WI38 (cell line): Measurements from ENCODE around the gene RBL1.

ENCODE experiments used
- H3K4me3 ChIP-seq: 2 replicates; pipeline ENCODE4 v1.5.1; 2011; ENCODE audit warnings: low read depth, mild to moderate bottlenecking, control low read depth, low read length
- TF ChIP-seq, protein P1 (sequence below): IDR thresholded peaks from 2 replicates; pipeline ENCODE4 v1.5.1; 2012; ENCODE audit warnings: low read depth, mild to moderate bottlenecking, control low read depth, low read length

Gene RBL1

DNA sequence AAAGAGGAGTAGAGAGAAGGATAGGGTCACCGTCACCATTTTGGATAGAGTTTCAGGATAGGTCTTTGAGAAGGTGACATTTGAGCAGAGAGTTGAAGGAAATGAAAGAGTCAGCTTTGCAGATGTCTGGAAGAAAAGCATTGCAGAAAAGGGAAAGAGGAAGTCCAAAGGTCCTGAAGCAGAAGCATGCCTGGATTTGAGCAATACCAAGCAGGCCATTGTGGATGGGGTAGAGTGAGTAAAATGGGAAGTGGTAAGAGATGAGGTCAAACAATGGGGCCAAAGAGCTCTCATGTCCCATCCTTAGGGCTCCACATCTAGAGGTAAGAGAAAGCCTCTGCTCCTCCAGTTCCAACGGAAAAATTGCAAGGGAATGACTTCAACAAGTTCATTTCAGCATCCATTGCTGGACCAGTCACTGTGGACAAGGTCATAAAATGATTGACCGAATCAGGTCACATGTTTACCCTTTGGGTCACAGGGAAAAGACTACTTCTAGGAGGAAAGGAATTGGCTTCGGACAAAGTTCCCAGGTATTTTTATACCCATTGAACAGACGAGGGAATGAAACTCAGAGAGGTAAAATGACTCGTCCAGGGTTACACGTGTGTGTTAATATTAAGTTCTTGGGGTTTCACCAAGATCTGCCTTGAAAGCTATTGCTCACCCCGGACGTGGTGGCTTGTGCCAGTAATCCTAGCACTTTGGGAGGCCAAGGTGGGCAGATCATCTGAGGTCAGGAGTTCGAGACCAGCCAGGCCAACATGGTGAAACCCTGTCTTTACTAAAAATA lies 137.7 kb downstream of the RBL1 start:
- H3K4me3 ChIP-seq = no peak overlapping the region
- TF ChIP-seq, protein P1, sequence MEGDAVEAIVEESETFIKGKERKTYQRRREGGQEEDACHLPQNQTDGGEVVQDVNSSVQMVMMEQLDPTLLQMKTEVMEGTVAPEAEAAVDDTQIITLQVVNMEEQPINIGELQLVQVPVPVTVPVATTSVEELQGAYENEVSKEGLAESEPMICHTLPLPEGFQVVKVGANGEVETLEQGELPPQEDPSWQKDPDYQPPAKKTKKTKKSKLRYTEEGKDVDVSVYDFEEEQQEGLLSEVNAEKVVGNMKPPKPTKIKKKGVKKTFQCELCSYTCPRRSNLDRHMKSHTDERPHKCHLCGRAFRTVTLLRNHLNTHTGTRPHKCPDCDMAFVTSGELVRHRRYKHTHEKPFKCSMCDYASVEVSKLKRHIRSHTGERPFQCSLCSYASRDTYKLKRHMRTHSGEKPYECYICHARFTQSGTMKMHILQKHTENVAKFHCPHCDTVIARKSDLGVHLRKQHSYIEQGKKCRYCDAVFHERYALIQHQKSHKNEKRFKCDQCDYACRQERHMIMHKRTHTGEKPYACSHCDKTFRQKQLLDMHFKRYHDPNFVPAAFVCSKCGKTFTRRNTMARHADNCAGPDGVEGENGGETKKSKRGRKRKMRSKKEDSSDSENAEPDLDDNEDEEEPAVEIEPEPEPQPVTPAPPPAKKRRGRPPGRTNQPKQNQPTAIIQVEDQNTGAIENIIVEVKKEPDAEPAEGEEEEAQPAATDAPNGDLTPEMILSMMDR = no peak

DNA sequence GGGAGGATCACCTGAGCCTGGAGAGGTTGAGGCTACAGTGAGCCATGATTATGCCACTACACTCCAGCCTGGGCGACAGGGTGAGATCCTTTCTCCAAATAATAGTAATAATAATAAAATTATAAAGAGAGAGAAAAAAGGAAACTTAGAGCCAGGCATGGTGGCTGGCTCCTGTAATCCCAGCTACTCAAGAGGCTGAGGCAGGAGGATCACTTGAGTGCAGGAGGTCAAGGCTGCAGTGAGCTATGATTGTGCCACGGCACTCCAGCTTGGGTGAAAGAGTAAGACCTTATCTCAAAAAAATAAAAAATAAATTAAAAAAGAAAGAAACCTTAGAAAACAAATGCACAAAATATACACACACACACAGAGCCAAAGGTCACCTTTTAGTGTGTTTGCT lies 139.1 kb downstream of the RBL1 start:
- TF ChIP-seq, protein P1 = no peak
- no peak overlapping the region for H3K4me3 ChIP-seq

DNA sequence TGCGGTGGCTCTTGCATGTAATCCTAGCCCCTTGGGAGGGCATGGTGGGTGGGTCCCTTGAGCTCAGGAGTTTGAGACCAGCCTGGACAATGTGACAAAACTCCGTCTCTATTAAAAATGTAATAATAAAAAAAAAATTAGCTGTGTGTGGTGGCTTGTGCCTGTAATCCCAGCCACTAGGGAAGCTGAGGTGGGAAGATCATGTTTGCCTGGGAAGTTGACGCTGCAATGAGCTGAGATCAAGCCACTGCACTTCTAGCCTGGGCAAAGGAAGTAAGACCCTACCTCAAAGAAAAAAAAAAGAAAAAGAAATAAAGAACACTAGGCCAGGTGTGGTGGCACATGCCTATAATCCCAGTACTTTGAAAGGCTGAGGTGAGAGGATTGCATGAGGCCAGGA lies 139.8 kb downstream of the RBL1 start:
- TF ChIP-seq, protein P1 = no peak
- H3K4me3 ChIP-seq = no peak overlapping the region

DNA sequence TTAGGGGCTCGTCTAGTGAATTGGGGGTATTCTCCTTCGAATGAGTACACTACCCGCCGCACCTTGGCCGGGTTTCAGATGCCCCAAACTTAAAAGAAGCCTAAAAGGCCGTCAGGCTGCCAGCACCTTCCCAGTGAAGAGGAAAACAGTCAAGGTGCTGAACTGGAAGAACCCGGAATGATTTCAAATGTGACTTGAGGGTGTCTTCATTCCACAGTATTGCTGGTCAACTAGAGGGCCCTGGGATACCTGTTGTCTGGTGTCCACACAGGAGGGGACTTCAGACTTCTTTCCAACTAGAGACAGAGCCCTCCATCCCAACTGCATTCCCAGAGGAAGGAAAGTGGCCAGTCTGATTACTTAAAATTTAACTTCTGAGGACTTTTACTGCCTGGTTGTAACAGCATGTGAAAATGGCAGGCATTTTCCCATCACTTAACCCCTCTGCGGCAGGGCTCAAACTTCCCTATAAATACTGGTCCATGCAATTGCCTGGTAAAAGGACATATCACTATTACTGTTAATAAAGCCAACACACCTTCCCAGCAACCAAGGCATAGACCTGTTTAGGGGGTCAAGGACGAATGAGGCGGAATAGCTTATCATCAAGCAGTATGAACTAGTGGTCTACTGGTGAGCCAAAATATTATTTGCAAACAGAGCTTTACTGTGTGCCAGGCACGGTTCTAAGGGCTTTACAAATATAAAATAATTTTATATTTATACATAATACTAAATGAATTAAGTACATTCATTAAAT lies 143.6 kb downstream of the RBL1 start:
- TF ChIP-seq, protein P1 = no peak
- H3K4me3 ChIP-seq = peak overlapping the region; percentile 83

DNA sequence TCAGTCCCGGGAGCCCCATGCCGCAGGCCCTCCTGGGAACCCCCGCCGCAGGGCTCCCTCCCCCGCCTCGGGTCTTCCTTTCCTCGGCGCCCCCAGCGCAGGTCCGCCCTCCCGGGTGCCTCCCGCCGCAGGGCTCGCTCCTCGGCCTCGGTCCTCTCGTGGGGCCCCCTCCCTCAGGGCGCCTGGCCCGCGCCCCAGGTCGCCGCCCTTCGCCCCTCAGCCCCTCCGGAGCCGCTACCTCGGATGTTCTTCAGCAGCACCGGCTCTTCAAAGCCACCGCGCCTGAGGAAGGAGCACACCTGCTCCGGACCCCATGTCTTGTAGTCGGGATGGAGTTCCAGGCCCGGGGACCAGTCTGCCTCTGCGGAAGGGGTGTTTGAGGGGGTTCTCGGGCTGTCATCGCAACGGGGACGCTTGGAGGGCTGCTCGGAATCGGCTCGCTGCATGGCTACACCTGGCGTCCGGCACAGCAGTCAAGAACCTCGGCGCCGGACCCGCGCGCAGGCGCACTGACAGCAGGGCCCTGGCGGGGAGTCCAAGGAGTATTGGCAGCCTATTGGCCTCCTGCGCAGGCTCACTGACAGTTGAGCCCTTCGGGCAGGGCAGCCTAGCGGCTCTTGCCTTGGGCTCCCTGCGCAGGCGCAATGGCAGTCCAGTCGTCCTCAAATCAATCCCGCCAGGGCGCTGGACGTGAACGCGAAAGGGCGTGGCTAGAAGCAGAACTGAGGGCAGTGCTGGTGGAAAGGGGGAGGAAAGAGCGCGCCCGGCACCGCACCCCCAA lies 144.4 kb downstream of the RBL1 start, which contains the start of gene SAMHD1:
Gene SAMHD1, minus strand, starts transcription at position 511 of the 781 bp plus-strand sequence. Its CDS starts 65 bp downstream, at position 446.
- TF ChIP-seq, protein P1 = no peak
- H3K4me3 ChIP-seq = peak within 1 kb of the TSS; percentile 83

DNA sequence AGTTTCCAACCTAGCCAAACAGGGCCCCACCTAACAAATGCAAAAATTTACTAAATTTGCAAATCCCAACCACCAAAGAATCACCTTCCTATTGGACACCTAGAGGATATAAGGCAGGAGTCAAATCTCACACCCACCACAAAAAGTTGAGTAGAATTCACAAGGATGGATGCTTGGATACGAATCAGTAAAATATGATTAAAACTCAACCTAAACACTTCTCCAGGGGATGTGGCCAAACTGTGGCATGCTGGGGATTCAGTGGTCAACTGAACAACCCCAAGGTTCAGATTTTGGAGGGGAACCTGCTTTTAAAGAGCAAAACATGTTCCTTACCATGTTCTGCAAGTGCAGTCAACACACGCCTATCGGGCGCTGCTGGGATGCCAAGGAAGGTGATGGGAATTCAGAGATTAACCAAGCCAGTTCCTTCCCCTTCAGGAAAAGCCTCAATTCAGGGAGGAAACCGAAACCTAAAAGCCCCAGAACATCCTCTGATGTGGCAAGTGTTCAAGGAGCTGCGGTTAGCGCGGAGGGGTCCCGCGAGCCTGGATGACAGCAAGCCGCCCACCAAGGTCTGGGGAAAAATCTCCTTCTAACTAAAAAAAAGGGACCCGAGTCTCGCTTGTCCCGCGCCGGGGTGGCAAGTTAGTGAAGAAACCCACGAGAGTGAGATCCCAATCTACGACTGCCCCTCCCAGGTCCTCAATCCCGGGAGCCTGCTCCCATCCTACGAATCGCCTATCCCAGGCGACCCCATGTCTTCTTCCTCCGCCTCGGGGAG lies 145.2 kb downstream of the RBL1 start:
- TF ChIP-seq, protein P1 = no peak
- H3K4me3 ChIP-seq = peak overlapping the region; percentile 83
